HUES6 (cell line): ENCODE results near the gene S1PR5.
A peak's percentile ranks its signal among the peaks of the same experiment; 100 is the strongest.

Source experiments
- H3K27ac ChIP-seq: 2 replicates; pipeline ENCODE4 v1.7.0; 2013; ENCODE audit warnings: low read depth, mild to moderate bottlenecking, low read length, inconsistent platforms
- H3K27me3 ChIP-seq: 2 replicates; pipeline ENCODE4 v1.6.1; 2013; ENCODE audit warnings: low read length; ENCODE audit not compliant: control insufficient read depth, insufficient read depth
- H3K36me3 ChIP-seq: 2 replicates; pipeline ENCODE4 v1.6.1; 2013; ENCODE audit warnings: low read length; ENCODE audit not compliant: control insufficient read depth, insufficient read depth
- H3K4me1 ChIP-seq: 2 replicates; pipeline ENCODE4 v1.6.1; 2013; ENCODE audit warnings: low read length; ENCODE audit not compliant: control insufficient read depth, insufficient read depth
- H3K4me3 ChIP-seq: 2 replicates; pipeline ENCODE4 v1.5.1; 2013; ENCODE audit warnings: low read depth, low read length
- H3K9ac ChIP-seq: one replicate; pipeline ENCODE4 v1.6.1; 2013; ENCODE audit warnings: mild to moderate bottlenecking, low read length
- H3K9me3 ChIP-seq: 2 replicates; pipeline ENCODE4 v1.6.1; 2013; ENCODE audit warnings: low read depth, low read length; ENCODE audit not compliant: control insufficient read depth, insufficient read depth

The S1PR5 gene

GRCh38 chr19:10517361-10517759 lies at the start of gene S1PR5:
TSS of gene S1PR5 (minus strand) at chr19:10517447. CDS start at chr19:10515011, 2,436 bp downstream.
- H3K9ac ChIP-seq: peak within 1 kb of the TSS; percentile 69
- no peak within 1 kb of the TSS for H3K27ac ChIP-seq
- peaks cover 22% of the 10 kb centered on the region for H3K4me1 ChIP-seq
- peak within 1 kb of the TSS; percentile 90 for H3K4me3 ChIP-seq
- no peaks in the 10 kb centered on the region for H3K36me3 ChIP-seq
- H3K27me3 ChIP-seq: peaks cover 72% of the 10 kb centered on the region
- H3K9me3 ChIP-seq: no peaks in the 10 kb centered on the region

- Histone ChIP-seq H3K27me3 (peaks cover 20% of the 10 kb centered on the region), H3K4me1 (peaks cover 15% of the 10 kb centered on the region; the same call in 1 of the 2 replicates), H3K36me3 (peaks cover 13% of the 10 kb centered on the region), H3K9ac (no peak overlapping the region), H3K9me3 (no peaks in the 10 kb centered on the region), H3K27ac (no peak overlapping the region), H3K4me3 (peak overlapping the region; percentile 86; the same call in 1 of the 2 replicates)
Observed at GRCh38 chr19:10566658-10567410, 49.6 kb upstream of the S1PR5 start.

GRCh38 chr19:10566408-10566657 lies 49.1 kb upstream of the S1PR5 start:
- Histone ChIP-seq H3K27ac (no peak overlapping the region), H3K36me3 (peaks cover 17% of the 10 kb centered on the region), H3K9me3 (no peaks in the 10 kb centered on the region), H3K4me3 (peak overlapping the region; percentile 86), H3K9ac (no peak overlapping the region), H3K4me1 (peaks cover 15% of the 10 kb centered on the region; the same call in 1 of the 2 replicates), H3K27me3 (peaks cover 20% of the 10 kb centered on the region)

- Histone ChIP-seq H3K36me3 (peaks cover 22% of the 10 kb centered on the region), H3K4me3 (peak within 1 kb of the TSS; percentile 86)
Observed at GRCh38 chr19:10565567-10566407, 48.5 kb upstream of the S1PR5 start, which contains the start of gene KRI1. TSS of gene KRI1 (minus strand) at chr19:10566010. CDS start at chr19:10565999, 11 bp downstream.

GRCh38 chr19:10565028-10565566 lies 47.9 kb upstream of the S1PR5 start:
- H3K27me3 ChIP-seq: peaks cover 20% of the 10 kb centered on the region
- H3K9ac ChIP-seq: peak overlapping the region; percentile 86
- peaks cover 15% of the 10 kb centered on the region; the same call in 1 of the 2 replicates for H3K4me1 ChIP-seq
- peak overlapping the region; percentile 86 for H3K4me3 ChIP-seq
- H3K27ac ChIP-seq: peak overlapping the region; percentile 62; the same call in 1 of the 2 replicates
- no peaks in the 10 kb centered on the region for H3K9me3 ChIP-seq
- peaks cover 29% of the 10 kb centered on the region for H3K36me3 ChIP-seq

More at GRCh38 chr19:10565567-10566407, 48.5 kb upstream of the S1PR5 start, which contains the start of gene KRI1:
- no peaks in the 10 kb centered on the region for H3K9me3 ChIP-seq
- peak within 1 kb of the TSS; percentile 62; the same call in 1 of the 2 replicates for H3K27ac ChIP-seq
- peaks cover 15% of the 10 kb centered on the region; the same call in 1 of the 2 replicates for H3K4me1 ChIP-seq
- H3K9ac ChIP-seq: peak within 1 kb of the TSS; percentile 86
- peaks cover 20% of the 10 kb centered on the region for H3K27me3 ChIP-seq

GRCh38 chr19:10562609-10563008 lies 45.4 kb upstream of the S1PR5 start:
- H3K36me3 ChIP-seq: peaks cover 52% of the 10 kb centered on the region
- no peak overlapping the region for H3K9ac ChIP-seq
- H3K9me3 ChIP-seq: no peaks in the 10 kb centered on the region
- H3K27me3 ChIP-seq: peaks cover 13% of the 10 kb centered on the region
- no peak overlapping the region for H3K27ac ChIP-seq
- H3K4me1 ChIP-seq: peaks cover 11% of the 10 kb centered on the region; the same call in 1 of the 2 replicates
- H3K4me3 ChIP-seq: no peak overlapping the region

GRCh38 chr19:10560154-10560553 lies 42.9 kb upstream of the S1PR5 start:
- no peaks in the 10 kb centered on the region for H3K27me3 ChIP-seq
- no peak overlapping the region for H3K4me3 ChIP-seq
- H3K9me3 ChIP-seq: no peaks in the 10 kb centered on the region
- H3K36me3 ChIP-seq: peaks cover 74% of the 10 kb centered on the region
- H3K4me1 ChIP-seq: 0 out of 2 replicates have a peak, but pooled peaks cover 4% of the 10 kb centered on the region
- no peak overlapping the region for H3K27ac ChIP-seq
- no peak overlapping the region for H3K9ac ChIP-seq

GRCh38 chr19:10557603-10558197 lies 40.5 kb upstream of the S1PR5 start:
- Histone ChIP-seq H3K27me3 (no peaks in the 10 kb centered on the region), H3K36me3 (peaks cover 91% of the 10 kb centered on the region), H3K9me3 (no peaks in the 10 kb centered on the region), H3K9ac (no peak overlapping the region), H3K4me1 (no peaks in the 10 kb centered on the region), H3K27ac (no peak overlapping the region), H3K4me3 (no peak overlapping the region)

GRCh38 chr19:10555610-10555973 lies 38.3 kb upstream of the S1PR5 start:
- no peaks in the 10 kb centered on the region for H3K4me1 ChIP-seq
- no peak overlapping the region for H3K9ac ChIP-seq
- H3K27me3 ChIP-seq: no peaks in the 10 kb centered on the region
- no peak overlapping the region for H3K27ac ChIP-seq
- H3K9me3 ChIP-seq: no peaks in the 10 kb centered on the region
- H3K4me3 ChIP-seq: no peak overlapping the region
- peaks cover 86% of the 10 kb centered on the region for H3K36me3 ChIP-seq

- Histone ChIP-seq H3K27ac (no peak overlapping the region), H3K9me3 (no peaks in the 10 kb centered on the region), H3K27me3 (no peaks in the 10 kb centered on the region), H3K4me3 (no peak overlapping the region), H3K36me3 (peaks cover 85% of the 10 kb centered on the region), H3K9ac (no peak overlapping the region), H3K4me1 (no peaks in the 10 kb centered on the region)
Observed at GRCh38 chr19:10554760-10555609, 37.7 kb upstream of the S1PR5 start.
